Astrocyte (in vitro differentiated cells and primary cell): Measurements from ENCODE around the gene KRTAP10-6. TPM values are rescaled to one million over a fixed set of nuclear protein-coding genes. Genes with fewer than 3 reads are reported as not detected.

Experiments
- DNase-seq: peaks from one replicate; pipeline ENCODE4 v3.0.0-alpha.2; 2010; ENCODE audit warnings: low read depth
- FAIRE-seq: peaks from 2 replicates; lab custom pipeline; 2011; peaks lifted over from hg19 to GRCh38; lab: Jason Lieb, UNC
- H2AFZ ChIP-seq: 2 replicates; pipeline ENCODE4 v1.6.0; 2012; ENCODE audit warnings: low read depth, low read length, inconsistent platforms
- H3K27ac ChIP-seq: 2 replicates; pipeline ENCODE4 v1.5.1; 2011; ENCODE audit warnings: low read depth, low read length, inconsistent platforms
- H3K27me3 ChIP-seq: 2 replicates; pipeline ENCODE4 v1.6.0; 2011; ENCODE audit warnings: low read length, inconsistent platforms; ENCODE audit not compliant: insufficient read depth
- H3K36me3 ChIP-seq: 2 replicates; pipeline ENCODE4 v1.5.1; 2011; ENCODE audit warnings: low read length, inconsistent platforms; ENCODE audit not compliant: insufficient read depth
- H3K4me1 ChIP-seq: 2 replicates; pipeline ENCODE4 v1.5.1; 2011; ENCODE audit warnings: low read length, inconsistent platforms; ENCODE audit not compliant: insufficient read depth
- H3K4me2 ChIP-seq: 2 replicates; pipeline ENCODE4 v1.6.0; 2012; ENCODE audit warnings: low read length, inconsistent platforms
- H3K4me3 ChIP-seq: 2 replicates; pipeline ENCODE4 v1.5.1; 2011; ENCODE audit warnings: low read depth, mild to moderate bottlenecking, low read length, inconsistent platforms; ENCODE audit not compliant: insufficient read depth
- H3K79me2 ChIP-seq: 2 replicates; pipeline ENCODE4 v1.6.0; 2012; ENCODE audit warnings: mild to moderate bottlenecking, low read length, inconsistent platforms; ENCODE audit not compliant: insufficient read depth
- H3K9ac ChIP-seq: 2 replicates; pipeline ENCODE4 v1.6.0; 2012; ENCODE audit warnings: mild to moderate bottlenecking, low read length, inconsistent platforms
- H3K9me3 ChIP-seq: 2 replicates; pipeline ENCODE4 v1.5.1; 2012; ENCODE audit warnings: low read depth, mild to moderate bottlenecking, low read length, inconsistent platforms; ENCODE audit not compliant: insufficient read depth
- H4K20me1 ChIP-seq: 2 replicates; pipeline ENCODE4 v1.6.0; 2012; ENCODE audit warnings: low read length, inconsistent platforms; ENCODE audit not compliant: insufficient read depth
- H3K27ac Mint-ChIP-seq: one replicate; pipeline ENCODE4 v1.8.0; 2021; ENCODE audit warnings: mild to moderate bottlenecking, mixed read lengths; ENCODE audit not compliant: unreplicated experiment
- H3K27me3 Mint-ChIP-seq: one replicate; pipeline ENCODE4 v1.8.0; 2021; ENCODE audit warnings: low read depth, mixed read lengths; ENCODE audit not compliant: unreplicated experiment
- H3K36me3 Mint-ChIP-seq: one replicate; pipeline ENCODE4 v1.8.0; 2021; ENCODE audit warnings: low read depth, mixed read lengths; ENCODE audit not compliant: unreplicated experiment
- H3K4me1 Mint-ChIP-seq: one replicate; pipeline ENCODE4 v1.8.0; 2021; ENCODE audit warnings: low read depth, mixed read lengths; ENCODE audit not compliant: unreplicated experiment
- H3K4me3 Mint-ChIP-seq: one replicate; pipeline ENCODE4 v1.8.0; 2021; ENCODE audit warnings: mild to moderate bottlenecking, moderate library complexity, mixed read lengths; ENCODE audit not compliant: unreplicated experiment
- H3K9me3 Mint-ChIP-seq: one replicate; pipeline ENCODE4 v1.8.0; 2021; ENCODE audit warnings: mild to moderate bottlenecking, mixed read lengths; ENCODE audit not compliant: unreplicated experiment
- EZH2 ChIP-seq: IDR thresholded peaks from 2 replicates; pipeline ENCODE4 v1.6.1; 2012; ENCODE audit warnings: mild to moderate bottlenecking, low read length, inconsistent platforms; ENCODE audit not compliant: insufficient read depth
- total RNA-seq: library from RNA; stranded (reverse); gene quantifications from 2 replicates; pipeline ENCODE4 v1.2.1, GENCODE V29; 2021
- TF ChIP-seq, protein P1 (sequence below): IDR thresholded peaks from 2 replicates; pipeline ENCODE4 v1.5.1; 2011; ENCODE audit warnings: low read depth, mild to moderate bottlenecking, inconsistent platforms, low read length, moderate library complexity; ENCODE audit not compliant: insufficient read depth

Gene KRTAP10-6
- total RNA-seq, 1 donor from 2014 or later = not detected

DNA sequence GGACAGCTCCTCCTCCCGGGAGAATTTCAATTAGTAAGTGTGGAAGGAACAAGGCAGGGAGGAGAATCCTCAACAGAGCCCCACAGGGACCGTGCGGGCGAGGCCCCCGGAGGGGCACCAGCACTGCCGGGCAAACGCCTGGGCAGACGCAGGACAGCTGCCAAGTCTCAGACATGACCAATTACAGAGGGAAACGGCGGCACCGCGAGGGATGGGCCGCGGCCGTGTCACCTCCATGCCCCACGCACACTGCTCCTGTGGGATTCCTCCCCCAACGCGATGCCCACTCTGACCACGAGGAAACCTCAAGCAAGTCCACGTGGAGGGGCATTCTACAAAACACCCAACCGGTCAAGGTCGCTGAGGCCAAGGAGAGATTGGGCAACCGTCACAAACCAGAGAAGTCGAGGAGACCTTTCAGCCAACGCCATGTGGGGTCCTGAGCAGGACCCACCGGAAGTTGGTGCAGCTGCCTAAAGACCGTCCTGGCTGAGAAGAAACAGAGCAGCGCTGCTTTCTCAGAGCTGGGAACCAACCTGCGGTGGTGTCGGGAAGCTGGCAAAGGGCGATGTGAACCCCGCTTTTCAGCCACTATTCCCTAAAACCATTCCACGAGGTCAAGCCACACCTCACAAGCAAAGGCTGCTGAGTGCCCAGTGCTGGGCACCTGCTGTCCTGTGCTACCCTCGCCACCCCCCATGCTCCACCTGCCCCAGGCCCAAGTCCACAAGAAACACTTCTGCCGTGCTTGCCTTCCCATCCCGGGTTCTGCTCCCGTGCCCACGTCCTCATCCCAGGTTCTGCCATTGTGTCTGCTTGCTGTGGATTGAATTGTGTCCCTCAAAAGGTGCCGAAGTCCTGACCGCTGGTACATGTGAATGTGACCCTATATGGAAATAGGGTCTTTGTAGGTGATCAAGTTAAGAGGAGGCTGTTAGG is 20.2 kb downstream of the KRTAP10-6 start:
- TF ChIP-seq EZH2 = no peak
- TF ChIP-seq, protein P1, sequence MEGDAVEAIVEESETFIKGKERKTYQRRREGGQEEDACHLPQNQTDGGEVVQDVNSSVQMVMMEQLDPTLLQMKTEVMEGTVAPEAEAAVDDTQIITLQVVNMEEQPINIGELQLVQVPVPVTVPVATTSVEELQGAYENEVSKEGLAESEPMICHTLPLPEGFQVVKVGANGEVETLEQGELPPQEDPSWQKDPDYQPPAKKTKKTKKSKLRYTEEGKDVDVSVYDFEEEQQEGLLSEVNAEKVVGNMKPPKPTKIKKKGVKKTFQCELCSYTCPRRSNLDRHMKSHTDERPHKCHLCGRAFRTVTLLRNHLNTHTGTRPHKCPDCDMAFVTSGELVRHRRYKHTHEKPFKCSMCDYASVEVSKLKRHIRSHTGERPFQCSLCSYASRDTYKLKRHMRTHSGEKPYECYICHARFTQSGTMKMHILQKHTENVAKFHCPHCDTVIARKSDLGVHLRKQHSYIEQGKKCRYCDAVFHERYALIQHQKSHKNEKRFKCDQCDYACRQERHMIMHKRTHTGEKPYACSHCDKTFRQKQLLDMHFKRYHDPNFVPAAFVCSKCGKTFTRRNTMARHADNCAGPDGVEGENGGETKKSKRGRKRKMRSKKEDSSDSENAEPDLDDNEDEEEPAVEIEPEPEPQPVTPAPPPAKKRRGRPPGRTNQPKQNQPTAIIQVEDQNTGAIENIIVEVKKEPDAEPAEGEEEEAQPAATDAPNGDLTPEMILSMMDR = no peak
- Histone ChIP-seq H3K4me2 (no peak overlapping the region), H3K27me3 (no peaks in the 10 kb centered on the region), H3K9me3 (peaks cover 11% of the 10 kb centered on the region), H3K4me1 (no peaks in the 10 kb centered on the region), H3K36me3 (no peaks in the 10 kb centered on the region), H3K4me3 (no peak overlapping the region), H3K9ac (no peak overlapping the region), H3K79me2 (no peaks in the 10 kb centered on the region), H2AFZ (no peak overlapping the region), H3K27ac (no peak overlapping the region), H4K20me1 (no peaks in the 10 kb centered on the region)
- H3K27me3 Mint-ChIP-seq = peaks cover 19% of the 10 kb centered on the region
- DNase-seq (no peak), FAIRE-seq (no peak)
- peaks cover 20% of the 10 kb centered on the region for H3K9me3 Mint-ChIP-seq
- H3K36me3 Mint-ChIP-seq = peaks cover 6% of the 10 kb centered on the region
- H3K4me1 Mint-ChIP-seq = peaks cover 4% of the 10 kb centered on the region
- H3K4me3 Mint-ChIP-seq = no peak overlapping the region
- H3K27ac Mint-ChIP-seq = peak overlapping the region; percentile 44

DNA sequence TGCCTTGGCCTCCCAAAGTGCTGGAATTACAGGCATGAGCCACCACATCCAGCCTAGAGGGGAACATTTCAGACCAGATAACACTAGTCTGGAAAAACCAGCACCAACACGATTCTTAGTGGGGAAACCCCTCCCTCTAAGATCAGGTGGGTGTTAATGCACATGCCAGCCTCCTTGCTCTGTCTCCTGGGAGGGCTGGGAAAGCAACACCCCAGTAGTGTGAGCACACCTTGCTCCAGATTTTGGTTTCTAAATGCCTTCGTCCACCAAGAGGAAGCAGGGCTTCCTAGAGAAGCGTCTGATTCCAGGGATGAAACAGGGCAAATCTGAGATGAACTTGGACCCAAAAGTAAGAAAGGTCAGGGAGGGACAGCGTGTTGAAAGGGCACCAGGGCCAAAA is 21.0 kb downstream of the KRTAP10-6 start:
- H3K4me3 Mint-ChIP-seq = no peak overlapping the region
- TF ChIP-seq, protein P1 = no peak
- TF ChIP-seq EZH2 = no peak
- no peaks in the 10 kb centered on the region for H3K79me2 ChIP-seq
- no peak overlapping the region for H3K27ac ChIP-seq
- peaks cover 4% of the 10 kb centered on the region for H3K4me1 Mint-ChIP-seq
- peaks cover 11% of the 10 kb centered on the region for H3K9me3 ChIP-seq
- no peak overlapping the region for H2AFZ ChIP-seq
- no peak for FAIRE-seq
- H3K36me3 Mint-ChIP-seq = peaks cover 6% of the 10 kb centered on the region
- H3K36me3 ChIP-seq = no peaks in the 10 kb centered on the region
- H4K20me1 ChIP-seq = no peaks in the 10 kb centered on the region
- H3K4me1 ChIP-seq = no peaks in the 10 kb centered on the region
- no peaks in the 10 kb centered on the region for H3K27me3 ChIP-seq
- H3K9ac ChIP-seq = no peak overlapping the region
- no peak overlapping the region for H3K4me2 ChIP-seq
- DNase-seq = no peak
- peaks cover 20% of the 10 kb centered on the region for H3K9me3 Mint-ChIP-seq
- no peak overlapping the region for H3K27ac Mint-ChIP-seq
- no peak overlapping the region for H3K4me3 ChIP-seq
- peaks cover 19% of the 10 kb centered on the region for H3K27me3 Mint-ChIP-seq
